GM23248 (cell line): ENCODE data around the gene MDN1. TPM values are rescaled to one million over a fixed set of nuclear protein-coding genes. Genes with fewer than 3 reads are reported as not detected.

ENCODE experiments used
- DNase-seq: peaks from one replicate; pipeline ENCODE4 v3.0.0-alpha.2; 2015
- H2AFZ ChIP-seq: fragments of 200-600 bp; sonication (generic); 2 replicates; pipeline ENCODE4 v1.6.1; 2016; ENCODE audit warnings: antibody characterized with exemption
- H3F3A ChIP-seq: fragments of 200-600 bp; sonication (generic); 2 replicates; pipeline ENCODE4 v1.6.1; 2016; ENCODE audit warnings: mild to moderate bottlenecking, antibody characterized with exemption, mixed run types; ENCODE audit not compliant: insufficient read depth
- H3K27ac ChIP-seq: fragments of 200-600 bp; sonication (generic); 2 replicates; pipeline ENCODE4 v1.5.1; 2016; ENCODE audit warnings: mild to moderate bottlenecking
- H3K27me3 ChIP-seq: fragments of 200-600 bp; sonication (generic); replicated peaks from 2 replicates; pipeline ENCODE4 v1.6.1; 2016; ENCODE audit warnings: mild to moderate bottlenecking; ENCODE audit not compliant: insufficient read depth
- H3K36me3 ChIP-seq: fragments of 200-600 bp; sonication (generic); 2 replicates; pipeline ENCODE4 v1.6.1; 2016; ENCODE audit warnings: low read depth, mild to moderate bottlenecking
- H3K4me1 ChIP-seq: fragments of 200-600 bp; sonication (generic); 2 replicates; pipeline ENCODE4 v1.6.1; 2016; ENCODE audit warnings: mild to moderate bottlenecking; ENCODE audit not compliant: insufficient read depth
- H3K4me2 ChIP-seq: fragments of 200-600 bp; sonication (generic); one replicate; pipeline ENCODE4 v1.6.1; 2016; ENCODE audit warnings: mild to moderate bottlenecking; ENCODE audit not compliant: unreplicated experiment
- H3K4me3 ChIP-seq: fragments of 200-600 bp; sonication (generic); 2 replicates; pipeline ENCODE4 v1.5.1; 2016; ENCODE audit warnings: mild to moderate bottlenecking
- H3K79me2 ChIP-seq: fragments of 200-600 bp; sonication (generic); 2 replicates; pipeline ENCODE4 v1.6.1; 2016; ENCODE audit warnings: mild to moderate bottlenecking; ENCODE audit not compliant: insufficient read depth
- H3K9ac ChIP-seq: fragments of 200-600 bp; sonication (generic); 2 replicates; pipeline ENCODE4 v1.6.1; 2016; ENCODE audit warnings: mild to moderate bottlenecking
- H3K9me2 ChIP-seq: fragments of 200-600 bp; sonication (generic); 2 replicates; pipeline ENCODE4 v1.6.1; 2016; ENCODE audit warnings: mixed run types, mild to moderate bottlenecking, moderate library complexity; ENCODE audit not compliant: insufficient read depth
- H3K9me3 ChIP-seq: fragments of 200-600 bp; sonication (generic); one replicate; pipeline ENCODE4 v1.6.1; 2017; ENCODE audit warnings: low read depth
- H4K20me1 ChIP-seq: fragments of 200-600 bp; sonication (generic); 2 replicates; pipeline ENCODE4 v1.6.0; 2016; ENCODE audit not compliant: insufficient read depth
- EZH2 ChIP-seq: fragments of 200-600 bp; sonication (generic); IDR thresholded peaks from 2 replicates; pipeline ENCODE4 v1.6.1; 2018; ENCODE audit warnings: antibody characterized with exemption, mild to moderate bottlenecking; ENCODE audit not compliant: insufficient read depth, poor library complexity, severe bottlenecking
- EZH2phosphoT487 ChIP-seq: fragments of 200-600 bp; sonication (generic); IDR thresholded peaks from 2 replicates; pipeline ENCODE4 v1.6.1; 2018; ENCODE audit warnings: antibody characterized with exemption, moderate library complexity, mild to moderate bottlenecking, low read depth; ENCODE audit not compliant: insufficient read depth
- WGBS, 2 experiments: methylation state at CpG; one replicate each; pipeline ENCODE4 v1.1.6; 2015 to 2017; ENCODE audit warnings: low lambda C conversion rate in 2 of 2, low coverage in 1 of 2; ENCODE audit errors: missing lambda C conversion rate in 2 of 2; 5-methylcytosine and 5-hydroxymethylcytosine counted together
- in situ Hi-C: fragments of 300-500 bp; cut with MboI; formaldehyde crosslinking; loops from 2 replicates; pipeline ENCODE4 v1.15.0; 2020
- polyA plus RNA-seq: library from polyadenylated mRNA; unstranded; fragments of >200 nt; fragmentation: Nextera tagmentation; extraction: Ambion mirVana; gene quantifications from 2 replicates; pipeline ENCODE4 v1.2.1, GENCODE V29; 2016
- total RNA-seq: library from RNA; depleted of rRNA; stranded (reverse); fragments of >200 nt; shearing (Covaris generic); gene quantifications from 2 replicates; pipeline ENCODE4 v1.2.3, GENCODE V29; 2014

Gene MDN1
- total and polyA plus RNA-seq, 2 experiments from 2014 or later = 5.7 to 16.9 TPM

- no peaks in the 10 kb centered on the region for H3K79me2 ChIP-seq
- no peaks in the 10 kb centered on the region for H3F3A ChIP-seq
- H3K9me3 ChIP-seq = no peaks in the 10 kb centered on the region
- no peaks in the 10 kb centered on the region for H3K27me3 ChIP-seq
- H3K36me3 ChIP-seq = no peaks in the 10 kb centered on the region
- H3K4me1 ChIP-seq = no peaks in the 10 kb centered on the region
- H3K27ac ChIP-seq = no peak overlapping the region
- no peak overlapping the region for H3K4me2 ChIP-seq
- in situ Hi-C loops = loop anchor here (10.0 kb wide), 1 partner anchor 183 kb away; the partner anchor contains the start of gene ANKRD6
- no peak overlapping the region for H3K4me3 ChIP-seq
- H4K20me1 ChIP-seq = no peaks in the 10 kb centered on the region
- H3K9ac ChIP-seq = no peak overlapping the region
- no peak for DNase-seq
- 75 to 87% methylated on average over 6 of the region's 6 CpGs for WGBS, 2 experiments
- no peaks in the 10 kb centered on the region for H3K9me2 ChIP-seq
- no peak overlapping the region for H2AFZ ChIP-seq
- no peak for TF ChIP-seq EZH2phosphoT487
- no peak for TF ChIP-seq EZH2
Measured at GRCh38 chr6:89618026-89618425, 201.6 kb downstream of the MDN1 start.

DNA sequence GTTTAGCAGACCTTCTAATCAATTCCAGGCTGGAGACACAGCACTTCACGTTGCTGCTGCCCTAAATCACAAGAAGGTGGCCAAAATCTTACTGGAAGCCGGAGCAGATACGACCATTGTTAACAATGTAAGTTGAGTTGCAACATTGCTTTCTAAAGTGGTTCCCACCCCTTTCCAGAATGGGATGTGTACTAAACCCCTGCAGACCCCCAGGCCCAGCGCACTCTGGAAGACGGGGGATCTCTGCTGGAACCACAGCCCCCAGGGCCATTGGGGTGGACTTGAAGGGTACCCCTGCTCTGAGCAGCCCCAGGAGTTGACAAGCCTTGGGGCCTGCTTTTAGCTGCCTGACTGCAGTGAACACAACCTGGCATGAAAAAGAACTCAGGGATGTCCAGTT, 203.1 kb downstream of the MDN1 start:
- no peak for DNase-seq
- Histone ChIP-seq H3K9me2 (no peaks in the 10 kb centered on the region), H3K27ac (no peak overlapping the region), H3K36me3 (no peaks in the 10 kb centered on the region), H3K27me3 (no peaks in the 10 kb centered on the region), H3F3A (no peaks in the 10 kb centered on the region), H3K4me1 (no peaks in the 10 kb centered on the region), H3K9me3 (no peaks in the 10 kb centered on the region), H3K4me3 (no peak overlapping the region), H3K9ac (no peak overlapping the region), H2AFZ (no peak overlapping the region), H3K79me2 (no peaks in the 10 kb centered on the region), H3K4me2 (no peak overlapping the region), H4K20me1 (no peaks in the 10 kb centered on the region)
- whole genome bisulfite sequencing, 2 experiments = 78 to 83% methylated on average over 5 of the region's 5 CpGs
- in situ Hi-C loops = loop anchor here (10.0 kb wide), 1 partner anchor 182 kb away; the partner anchor contains the start of gene ANKRD6
- TF ChIP-seq EZH2 = no peak
- TF ChIP-seq EZH2phosphoT487 = no peak

- H3K4me2 ChIP-seq = no peak overlapping the region
- WGBS, 2 experiments = 87 to 95% methylated on average over 5 of the region's 5 CpGs
- H3K9me3 ChIP-seq = no peaks in the 10 kb centered on the region
- TF ChIP-seq EZH2phosphoT487 = no peak
- TF ChIP-seq EZH2 = no peak
- no peaks in the 10 kb centered on the region for H4K20me1 ChIP-seq
- H3K9ac ChIP-seq = no peak overlapping the region
- no peak overlapping the region for H3K4me3 ChIP-seq
- H3K27ac ChIP-seq = no peak overlapping the region
- H3K4me1 ChIP-seq = no peaks in the 10 kb centered on the region
- no peaks in the 10 kb centered on the region for H3K27me3 ChIP-seq
- H3K36me3 ChIP-seq = no peaks in the 10 kb centered on the region
- H3K79me2 ChIP-seq = no peaks in the 10 kb centered on the region
- DNase-seq = no peak
- no peak overlapping the region for H2AFZ ChIP-seq
- no peaks in the 10 kb centered on the region for H3K9me2 ChIP-seq
- H3F3A ChIP-seq = no peaks in the 10 kb centered on the region
- in situ Hi-C loops = loop anchor here (10.0 kb wide), 1 partner anchor 181 kb away; the partner anchor contains the start of gene ANKRD6
Measured at GRCh38 chr6:89615882-89616281, 203.7 kb downstream of the MDN1 start.

GRCh38 chr6:89613790-89614189, 205.8 kb downstream of the MDN1 start:
- no peak overlapping the region for H3K4me2 ChIP-seq
- no peaks in the 10 kb centered on the region for H3K9me3 ChIP-seq
- no peaks in the 10 kb centered on the region for H3K27me3 ChIP-seq
- H3K9ac ChIP-seq = no peak overlapping the region
- no peak overlapping the region for H3K4me3 ChIP-seq
- no peak overlapping the region for H2AFZ ChIP-seq
- H3K27ac ChIP-seq = no peak overlapping the region
- no peaks in the 10 kb centered on the region for H3K4me1 ChIP-seq
- no peaks in the 10 kb centered on the region for H4K20me1 ChIP-seq
- 98% methylated on average over 5 of the region's 5 CpGs for WGBS, 2 experiments
- no peaks in the 10 kb centered on the region for H3K79me2 ChIP-seq
- TF ChIP-seq EZH2 = no peak
- no peak for TF ChIP-seq EZH2phosphoT487
- DNase-seq = no peak
- no peaks in the 10 kb centered on the region for H3F3A ChIP-seq
- no peaks in the 10 kb centered on the region for H3K9me2 ChIP-seq
- no peaks in the 10 kb centered on the region for H3K36me3 ChIP-seq
- in situ Hi-C loops = loop anchor here (10.0 kb wide), 1 partner anchor 179 kb away; the partner anchor contains the start of gene ANKRD6
